ENCODE measurements around the gene BTRC. TPM values are rescaled to one million over a fixed set of nuclear protein-coding genes. Genes with fewer than 3 reads are reported as not detected.
A peak's percentile ranks its signal among the peaks of the same experiment; 100 is the strongest.
"Not testable (repeated sequence)": the region's sequence is repeated elsewhere in the genome, so short reads cannot be mapped to it uniquely, and the experiment has no call there.

Gene BTRC
- total RNA-seq, 4 donors from 2014 or later = 8.0 to 15.1 (median 10.4) TPM

DNA sequence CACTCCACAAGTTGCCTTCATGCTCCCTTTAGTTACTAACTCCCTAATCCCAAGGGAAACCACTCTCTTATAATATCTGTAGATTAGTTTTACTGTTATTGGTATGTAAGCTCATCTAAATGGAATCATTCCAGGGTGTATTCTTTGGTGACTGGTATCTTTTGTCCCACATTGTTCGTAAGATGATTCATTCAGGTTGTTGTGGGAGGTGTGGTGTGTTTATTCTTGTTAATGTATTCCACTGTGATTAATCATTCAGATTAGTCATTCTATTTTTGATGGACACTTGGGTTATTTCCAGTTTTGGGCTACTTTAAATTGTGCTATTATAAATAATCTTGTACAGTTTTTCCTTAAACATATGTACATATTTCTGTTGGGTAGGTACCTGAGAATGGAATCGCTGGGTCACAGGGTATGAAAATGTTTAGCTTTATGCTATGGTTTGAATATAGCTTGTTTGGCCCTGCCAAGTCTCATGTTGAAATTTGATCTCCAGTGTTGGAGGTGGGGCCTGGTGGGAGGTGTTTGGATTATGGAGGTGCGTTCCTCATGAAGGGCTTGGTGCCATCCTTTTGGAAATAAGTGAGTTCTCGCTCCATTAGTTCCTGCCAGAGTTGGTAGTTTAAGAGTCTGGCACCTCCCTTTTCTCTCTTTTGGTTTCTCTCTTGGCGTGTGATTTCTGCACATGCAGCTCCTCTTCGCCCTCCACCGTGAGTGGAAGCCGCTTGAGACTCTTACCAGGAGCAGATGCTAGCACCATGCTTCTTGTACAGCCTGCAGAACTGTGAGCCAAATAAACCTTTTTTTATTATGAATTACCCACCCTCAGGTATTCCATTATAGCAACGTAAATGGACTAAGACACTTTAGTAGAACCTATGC lies 13.8 kb downstream of the BTRC start:
- no peaks in the 10 kb centered on the region for H3K9me3 ChIP-seq
- H3K36me3 ChIP-seq = peaks cover 0 to 32% (median 0%) of the 10 kb centered on the region in 3 donors
- H3K27me3 ChIP-seq = no peaks in the 10 kb centered on the region
- intact Hi-C loops (cut with DNase I) = no loop called here
- H3K27ac ChIP-seq = peak overlapping the region; percentile 53 to 88 (median 74)
- TF ChIP-seq CTCF (IDR thresholded peaks at IDR 0.05) (no peak), POLR2A (IDR thresholded peaks at IDR 0.05) (no peak)
- 28 to 45% methylated on average over 9 of the region's 9 CpGs for whole genome bisulfite sequencing, 2 donors
- H3K4me1 ChIP-seq = peaks cover 0 to 30% (median 0%) of the 10 kb centered on the region in 3 donors
- no peak for DNase-seq
- peak overlapping the region; percentile 21 to 50 (median 28) for H3K4me3 ChIP-seq

DNA sequence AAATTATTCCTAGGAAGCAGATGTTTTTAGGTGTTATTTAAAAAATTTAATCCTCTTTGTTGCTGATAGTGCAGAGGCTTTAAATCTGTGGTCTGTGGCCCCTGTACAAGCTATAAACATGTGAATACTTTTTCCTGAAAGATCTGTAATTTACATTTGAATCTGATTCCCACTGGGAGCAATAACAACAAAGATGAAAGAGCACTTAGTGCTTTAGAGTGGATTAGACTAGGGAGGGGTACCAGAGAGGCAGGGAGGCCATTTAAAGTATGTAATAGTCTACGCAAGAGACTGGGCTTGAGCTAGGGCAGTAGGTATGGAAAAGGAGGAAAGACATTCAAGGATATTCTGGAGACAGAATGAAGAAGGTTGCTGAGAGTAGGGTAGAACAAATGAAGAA lies 19.1 kb downstream of the BTRC start:
- no peak overlapping the region for H3K4me3 ChIP-seq
- H3K9me3 ChIP-seq = no peaks in the 10 kb centered on the region
- H3K27ac ChIP-seq = no peak overlapping the region
- H3K36me3 ChIP-seq = peaks cover 0 to 27% (median 0%) of the 10 kb centered on the region in 3 donors
- 100% methylated on average over 1 of the region's 1 CpG for WGBS, 2 donors
- H3K4me1 ChIP-seq = peaks cover 0 to 12% (median 0%) of the 10 kb centered on the region in 3 donors
- intact Hi-C loops (cut with DNase I) = no loop called here
- TF ChIP-seq CTCF (IDR thresholded peaks at IDR 0.05) (no peak), POLR2A (IDR thresholded peaks at IDR 0.05) (no peak)
- H3K27me3 ChIP-seq = no peaks in the 10 kb centered on the region
- no peak for DNase-seq

GRCh38 chr10:101373993-101374392 lies 20.0 kb downstream of the BTRC start:
- H3K4me1 ChIP-seq; H3K27ac ChIP-seq; intact Hi-C loops (cut with DNase I); H3K27me3 ChIP-seq; H3K4me3 ChIP-seq; H3K9me3 ChIP-seq; DNase-seq: not testable (repeated sequence)
- WGBS, 2 donors = 97 to 100% methylated on average over 2 to 3 of the region's 3 CpGs
- peaks cover 0 to 27% (median 0%) of the 10 kb centered on the region in 3 donors for H3K36me3 ChIP-seq

GRCh38 chr10:101375076-101375475 lies 21.1 kb downstream of the BTRC start:
- Histone ChIP-seq H3K4me1 (peaks cover 0 to 18% (median 4%) of the 10 kb centered on the region in 3 donors), H3K27ac (no peak overlapping the region), H3K9me3 (no peaks in the 10 kb centered on the region), H3K27me3 (no peaks in the 10 kb centered on the region), H3K36me3 (peaks cover 0 to 21% (median 0%) of the 10 kb centered on the region in 3 donors), H3K4me3 (no peak overlapping the region)
- WGBS, 2 donors = 79 to 88% methylated on average over 7 of the region's 7 CpGs
- intact Hi-C loops (cut with DNase I) = no loop called here
- no peak for TF ChIP-seq CTCF (IDR thresholded peaks at IDR 0.05)
- TF ChIP-seq POLR2A (IDR thresholded peaks at IDR 0.05) = no peak
- no peak for DNase-seq

- WGBS, 2 donors = 52 to 59% methylated on average over 5 of the region's 5 CpGs
- H3K4me1 ChIP-seq = peaks cover 4 to 36% (median 4%) of the 10 kb centered on the region in 3 donors
- H3K4me3 ChIP-seq = no peak overlapping the region
- intact Hi-C loops (cut with DNase I) = no loop called here
- no peaks in the 10 kb centered on the region for H3K9me3 ChIP-seq
- no peaks in the 10 kb centered on the region for H3K27me3 ChIP-seq
- peak overlapping the region in 3 of 4 donors; percentile 77 to 86 (median 80) for H3K27ac ChIP-seq
- no peak for TF ChIP-seq POLR2A (IDR thresholded peaks at IDR 0.05)
- no peak for TF ChIP-seq CTCF (IDR thresholded peaks at IDR 0.05)
- peaks cover 0 to 7% (median 0%) of the 10 kb centered on the region in 3 donors for H3K36me3 ChIP-seq
- DNase-seq = no peak
These were observed 25.8 kb downstream of the BTRC start for GRCh38 chr10:101379663-101380352.
